LHCN-M2 (cell line): ENCODE data around the gene ADGRL3. TPM values are rescaled to one million over a fixed set of nuclear protein-coding genes. Genes with fewer than 3 reads are reported as not detected.

Source experiments
- DNase-seq: peaks from one replicate; pipeline ENCODE4 v3.0.0-alpha.2; 2012; ENCODE audit warnings: low read depth
- total RNA-seq: library from RNA; depleted of rRNA; stranded (reverse); fragments of >200 nt; gene quantifications from 2 replicates; pipeline ENCODE4 v1.2.3, GENCODE V29; 2014

The ADGRL3 gene
- total RNA-seq, 1 experiment from 2014 or later, result 0.11 TPM

- DNase-seq, result no peak
Measured at GRCh38 chr4:62080431-62080830, 880.3 kb downstream of the ADGRL3 start.

- DNase-seq, result no peak
Measured at GRCh38 chr4:62087706-62088105, 887.6 kb downstream of the ADGRL3 start.

GRCh38 chr4:62093735-62094134 lies 893.6 kb downstream of the ADGRL3 start:
- no peak for DNase-seq

GRCh38 chr4:62096881-62097280 lies 896.8 kb downstream of the ADGRL3 start:
- no peak for DNase-seq

GRCh38 chr4:62115216-62115615 lies 915.1 kb downstream of the ADGRL3 start:
- DNase-seq, result no peak

GRCh38 chr4:62117886-62118285 lies 917.8 kb downstream of the ADGRL3 start:
- no peak for DNase-seq

- no peak for DNase-seq
Measured at GRCh38 chr4:62118558-62118957, 918.4 kb downstream of the ADGRL3 start.

- DNase-seq, result no peak
Measured at GRCh38 chr4:62119195-62119594, 919.1 kb downstream of the ADGRL3 start.

- DNase-seq, result no peak
Measured at GRCh38 chr4:62126064-62126732, 926.1 kb downstream of the ADGRL3 start.
